ENCODE results near the gene SYT10.

The SYT10 gene

GRCh38 chr12:33439587-33440011, at the start of gene SYT10:
Gene SYT10 (minus strand): TSS chr12:33439819. CDS start chr12:33439522, 297 bp downstream.
- H3K4me3 ChIP-seq (ENCODE audit: low read depth, low read length), result no peak within 1 kb of the TSS
- DNase-seq (ENCODE audit: low read depth), result no peak
- no peak for TF ChIP-seq CTCF (IDR thresholded peaks at IDR 0.05; ENCODE audit: insufficient read depth, low read depth, low read length, missing control alignments)

- no peak for DNase-seq (ENCODE audit: low read depth)
- H3K4me3 ChIP-seq (ENCODE audit: low read depth, low read length), result no peak overlapping the region
- TF ChIP-seq CTCF (IDR thresholded peaks at IDR 0.05; ENCODE audit: insufficient read depth, low read depth, low read length, missing control alignments), result no peak
These were observed 48.4 kb upstream of the SYT10 start for GRCh38 chr12:33488036-33488435.

GRCh38 chr12:33486058-33486457, 46.4 kb upstream of the SYT10 start:
- no peak for DNase-seq (ENCODE audit: low read depth)
- no peak overlapping the region for H3K4me3 ChIP-seq (ENCODE audit: low read depth, low read length)
- TF ChIP-seq CTCF (IDR thresholded peaks at IDR 0.05; ENCODE audit: insufficient read depth, low read depth, low read length, missing control alignments), result no peak

GRCh38 chr12:33484161-33484560, 44.5 kb upstream of the SYT10 start:
- TF ChIP-seq CTCF (IDR thresholded peaks at IDR 0.05; ENCODE audit: insufficient read depth, low read depth, low read length, missing control alignments), result no peak
- H3K4me3 ChIP-seq (ENCODE audit: low read depth, low read length), result no peak overlapping the region
- no peak for DNase-seq (ENCODE audit: low read depth)

- DNase-seq (ENCODE audit: low read depth), result no peak
- H3K4me3 ChIP-seq (ENCODE audit: low read depth, low read length), result no peak overlapping the region
- TF ChIP-seq CTCF (IDR thresholded peaks at IDR 0.05; ENCODE audit: insufficient read depth, low read depth, low read length, missing control alignments), result no peak
These were observed 40.7 kb upstream of the SYT10 start for GRCh38 chr12:33480366-33480765.

- no peak overlapping the region for H3K4me3 ChIP-seq (ENCODE audit: low read depth, low read length)
- TF ChIP-seq CTCF (IDR thresholded peaks at IDR 0.05; ENCODE audit: insufficient read depth, low read depth, low read length, missing control alignments), result no peak
- DNase-seq (ENCODE audit: low read depth), result no peak
These were observed 36.4 kb upstream of the SYT10 start for GRCh38 chr12:33476058-33476457.

GRCh38 chr12:33472299-33472698, 32.7 kb upstream of the SYT10 start:
- DNase-seq (ENCODE audit: low read depth), result no peak
- no peak overlapping the region for H3K4me3 ChIP-seq (ENCODE audit: low read depth, low read length)
- no peak for TF ChIP-seq CTCF (IDR thresholded peaks at IDR 0.05; ENCODE audit: insufficient read depth, low read depth, low read length, missing control alignments)

Measured in GM12865 (cell line).